ENCODE data around the gene SLC17A2.

The SLC17A2 gene

GRCh38 chr6:25880601-25881000 lies 49.9 kb downstream of the SLC17A2 start:
- Histone ChIP-seq H3K27me3 (replicated peaks; ENCODE audit: insufficient read depth, low read length) (no peaks in the 10 kb centered on the region), H3K79me2 (ENCODE audit: low read length) (no peaks in the 10 kb centered on the region), H2AFZ (ENCODE audit: low read length) (no peak overlapping the region), H3K4me3 (ENCODE audit: low read length) (no peak overlapping the region), H3K4me2 (ENCODE audit: low read depth, low read length) (no peak overlapping the region), H3K9ac (ENCODE audit: low read length) (no peak overlapping the region), H3K9me3 (replicated peaks; ENCODE audit: insufficient read depth, low read length) (no peaks in the 10 kb centered on the region), H3K36me3 (replicated peaks; ENCODE audit: insufficient read depth, low read length) (no peaks in the 10 kb centered on the region), H3K9me2 (replicated peaks; ENCODE audit: insufficient read depth, low read length) (no peaks in the 10 kb centered on the region), H3F3A (ENCODE audit: insufficient read depth, low read length) (no peaks in the 10 kb centered on the region), H3K4me1 (ENCODE audit: low read length) (no peaks in the 10 kb centered on the region), H3K27ac (ENCODE audit: low read length) (no peak overlapping the region), H4K20me1 (ENCODE audit: insufficient read depth, low read length) (no peaks in the 10 kb centered on the region)
- DNase-seq = no peak
- TF ChIP-seq EZH2 (optimal IDR thresholded peaks at IDR 0.05; ENCODE audit: low read depth, low read length) (no peak), CTCF (IDR thresholded peaks at IDR 0.05; ENCODE audit: low read length) (no peak), EZH2phosphoT487 (IDR thresholded peaks at IDR 0.05; ENCODE audit: low read length) (no peak)

- no peak overlapping the region for H3K27ac ChIP-seq (ENCODE audit: low read length)
- no peak overlapping the region for H3K9ac ChIP-seq (ENCODE audit: low read length)
- H3K4me2 ChIP-seq (ENCODE audit: low read depth, low read length) = no peak overlapping the region
- no peaks in the 10 kb centered on the region for H3K36me3 ChIP-seq (replicated peaks; ENCODE audit: insufficient read depth, low read length)
- no peaks in the 10 kb centered on the region for H4K20me1 ChIP-seq (ENCODE audit: insufficient read depth, low read length)
- H3K79me2 ChIP-seq (ENCODE audit: low read length) = no peaks in the 10 kb centered on the region
- H3K9me2 ChIP-seq (replicated peaks; ENCODE audit: insufficient read depth, low read length) = no peaks in the 10 kb centered on the region
- H3F3A ChIP-seq (ENCODE audit: insufficient read depth, low read length) = no peaks in the 10 kb centered on the region
- H3K27me3 ChIP-seq (replicated peaks; ENCODE audit: insufficient read depth, low read length) = no peaks in the 10 kb centered on the region
- no peaks in the 10 kb centered on the region for H3K9me3 ChIP-seq (replicated peaks; ENCODE audit: insufficient read depth, low read length)
- TF ChIP-seq CTCF (IDR thresholded peaks at IDR 0.05; ENCODE audit: low read length) (no peak), EZH2phosphoT487 (IDR thresholded peaks at IDR 0.05; ENCODE audit: low read length) (no peak), EZH2 (optimal IDR thresholded peaks at IDR 0.05; ENCODE audit: low read depth, low read length) (no peak)
- no peak for DNase-seq
- H3K4me1 ChIP-seq (ENCODE audit: low read length) = no peaks in the 10 kb centered on the region
- no peak overlapping the region for H3K4me3 ChIP-seq (ENCODE audit: low read length)
- H2AFZ ChIP-seq (ENCODE audit: low read length) = no peak overlapping the region
These were observed 51.7 kb downstream of the SLC17A2 start for GRCh38 chr6:25878721-25879322.

- no peaks in the 10 kb centered on the region for H3K9me3 ChIP-seq (replicated peaks; ENCODE audit: insufficient read depth, low read length)
- no peak overlapping the region for H3K27ac ChIP-seq (ENCODE audit: low read length)
- H2AFZ ChIP-seq (ENCODE audit: low read length) = no peak overlapping the region
- H3K4me3 ChIP-seq (ENCODE audit: low read length) = no peak overlapping the region
- H4K20me1 ChIP-seq (ENCODE audit: insufficient read depth, low read length) = no peaks in the 10 kb centered on the region
- no peak overlapping the region for H3K4me2 ChIP-seq (ENCODE audit: low read depth, low read length)
- TF ChIP-seq EZH2phosphoT487 (IDR thresholded peaks at IDR 0.05; ENCODE audit: low read length) (no peak), CTCF (IDR thresholded peaks at IDR 0.05; ENCODE audit: low read length) (no peak), EZH2 (optimal IDR thresholded peaks at IDR 0.05; ENCODE audit: low read depth, low read length) (no peak)
- no peaks in the 10 kb centered on the region for H3K9me2 ChIP-seq (replicated peaks; ENCODE audit: insufficient read depth, low read length)
- DNase-seq = no peak
- no peaks in the 10 kb centered on the region for H3K79me2 ChIP-seq (ENCODE audit: low read length)
- H3F3A ChIP-seq (ENCODE audit: insufficient read depth, low read length) = no peaks in the 10 kb centered on the region
- no peaks in the 10 kb centered on the region for H3K36me3 ChIP-seq (replicated peaks; ENCODE audit: insufficient read depth, low read length)
- no peaks in the 10 kb centered on the region for H3K4me1 ChIP-seq (ENCODE audit: low read length)
- H3K27me3 ChIP-seq (replicated peaks; ENCODE audit: insufficient read depth, low read length) = no peaks in the 10 kb centered on the region
- H3K9ac ChIP-seq (ENCODE audit: low read length) = no peak overlapping the region
These were observed 54.4 kb downstream of the SLC17A2 start for GRCh38 chr6:25875926-25876602.
